WI38 (cell line): ENCODE results near the gene BET1L.

ENCODE experiments used
- H3K4me3 ChIP-seq: 2 replicates; pipeline ENCODE4 v1.5.1; 2011; ENCODE audit warnings: low read depth, mild to moderate bottlenecking, control low read depth, low read length
- CTCF ChIP-seq: IDR thresholded peaks from 2 replicates; pipeline ENCODE4 v1.5.1; 2012; ENCODE audit warnings: low read depth, mild to moderate bottlenecking, control low read depth, low read length

Gene BET1L

DNA sequence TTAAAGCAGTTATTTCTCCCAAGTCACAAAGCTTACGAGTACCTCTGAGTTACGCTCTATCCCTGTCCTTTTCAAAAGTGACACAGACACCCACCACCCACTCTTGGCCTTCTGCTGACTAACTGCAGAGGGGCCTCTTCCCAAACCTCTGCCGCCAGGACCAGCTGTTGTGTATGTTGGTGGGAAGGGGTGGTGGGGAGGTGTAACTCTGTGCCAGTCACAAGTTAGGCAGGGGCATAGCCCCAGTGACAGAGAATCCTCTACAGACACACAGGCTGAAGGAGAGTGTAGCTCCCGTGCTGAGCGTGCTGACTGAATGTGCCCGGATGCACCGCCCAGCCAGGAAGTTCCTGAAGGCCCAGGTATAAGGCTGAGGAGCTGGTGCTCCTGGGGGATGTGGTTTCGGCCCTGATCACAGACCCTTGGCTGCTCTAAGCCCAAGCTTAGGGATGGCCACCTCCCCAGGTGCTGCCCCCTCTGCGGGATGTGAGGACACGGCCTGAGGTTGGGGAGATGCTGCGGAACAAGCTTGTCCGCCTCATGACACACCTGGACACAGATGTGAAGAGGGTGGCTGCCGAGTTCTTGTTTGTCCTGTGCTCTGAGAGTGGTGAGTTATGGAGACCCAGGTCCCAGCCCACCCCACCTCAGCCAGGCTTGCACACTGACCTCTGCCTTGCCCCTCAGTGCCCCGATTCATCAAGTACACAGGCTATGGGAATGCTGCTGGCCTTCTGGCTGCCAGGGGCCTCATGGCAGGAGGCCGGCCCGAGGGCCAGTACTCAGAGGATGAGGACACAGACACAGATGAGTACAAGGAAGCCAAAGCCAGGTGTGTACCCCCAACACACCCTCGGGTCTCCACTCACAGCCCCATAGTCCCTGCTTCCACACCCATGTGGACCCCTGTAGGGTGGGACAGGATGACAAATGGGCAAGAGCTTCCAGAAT is 5.2 kb upstream of the BET1L start:
- TF ChIP-seq CTCF = no peak
- no peak overlapping the region for H3K4me3 ChIP-seq

GRCh38 chr11:211741-212140 is 4.5 kb upstream of the BET1L start:
- H3K4me3 ChIP-seq = no peak overlapping the region
- no peak for TF ChIP-seq CTCF

DNA sequence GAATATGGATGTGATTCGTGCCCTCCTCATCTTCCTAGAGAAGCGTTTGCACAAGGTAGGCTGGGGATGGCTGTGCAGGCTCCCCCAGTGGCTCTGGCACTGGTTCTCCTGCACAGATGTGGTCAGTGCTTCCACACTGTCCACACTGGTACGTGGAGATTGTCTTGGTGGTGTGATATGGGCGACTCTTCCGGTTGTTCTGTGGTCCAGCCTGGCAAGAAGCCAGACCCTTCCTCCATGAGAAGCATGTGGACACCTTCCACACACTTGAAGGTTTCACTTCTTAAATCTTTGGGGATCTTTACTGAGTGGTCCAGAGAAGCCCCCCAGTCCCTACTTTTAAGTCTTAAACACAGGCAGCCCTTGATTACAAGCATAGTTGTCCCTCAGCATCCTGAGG is 4.1 kb upstream of the BET1L start:
- H3K4me3 ChIP-seq = no peak overlapping the region
- TF ChIP-seq CTCF = no peak

DNA sequence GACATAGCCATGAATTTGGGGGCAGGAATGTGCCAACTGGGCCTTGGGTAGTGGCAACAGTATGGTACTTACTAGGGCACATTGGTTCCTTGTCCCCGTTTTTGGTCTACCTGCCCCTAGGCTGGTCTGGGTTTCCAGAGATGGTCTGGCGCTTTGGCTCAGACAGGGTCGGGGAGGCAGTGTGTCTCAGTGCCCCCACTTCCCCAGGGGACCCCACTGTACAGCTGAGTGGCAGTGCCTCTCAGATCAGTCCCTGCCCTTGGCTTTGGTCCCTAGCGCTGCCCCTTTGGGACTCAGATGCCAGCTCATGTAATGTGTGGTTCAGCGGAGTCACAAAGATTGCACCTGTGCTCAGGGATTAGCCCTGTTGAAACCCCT is 3.6 kb upstream of the BET1L start:
- H3K4me3 ChIP-seq = peak overlapping the region; percentile 96
- TF ChIP-seq CTCF = no peak

DNA sequence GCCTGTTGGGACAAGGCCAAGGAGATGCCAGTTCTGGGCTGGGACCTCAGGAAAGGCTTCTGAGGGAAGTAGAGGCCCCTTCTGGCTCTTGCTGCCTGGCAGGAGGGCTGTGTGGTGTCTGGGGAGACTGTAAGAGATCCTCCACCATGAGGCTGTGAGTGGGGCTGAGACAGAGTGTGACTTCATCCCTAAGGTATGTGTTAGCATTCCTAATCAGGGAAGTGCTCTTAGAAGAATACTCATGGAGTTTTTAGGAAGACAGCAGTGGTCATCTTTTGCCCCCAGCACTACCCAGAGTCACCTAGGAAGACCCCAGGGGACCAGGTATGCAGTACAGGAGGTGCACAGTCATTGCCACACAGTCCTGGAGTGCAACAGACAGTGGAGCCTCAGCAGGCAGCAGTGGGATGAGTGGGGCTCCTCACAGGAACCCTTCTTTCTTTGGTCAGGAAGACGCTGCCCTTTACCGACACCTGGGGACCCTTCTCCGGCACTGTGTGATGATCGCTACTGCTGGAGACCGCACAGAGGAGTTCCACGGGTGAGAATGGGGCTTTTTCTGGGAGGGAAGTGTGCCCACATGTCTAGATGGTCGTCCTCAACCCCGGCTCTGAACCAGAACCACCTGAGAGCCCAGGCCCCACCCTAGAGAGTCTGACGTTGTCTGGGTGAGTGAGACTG is 3.1 kb upstream of the BET1L start:
- H3K4me3 ChIP-seq = peak overlapping the region; percentile 96

GRCh38 chr11:209275-210121 is 2.3 kb upstream of the BET1L start:
- H3K4me3 ChIP-seq = peak overlapping the region; percentile 96
- TF ChIP-seq CTCF = no peak

More for the DNA sequence above, 3.1 kb upstream of the BET1L start:
- no peak for TF ChIP-seq CTCF
